Activated naive CD4-positive, alpha-beta T cell treated with anti-CD3 and anti-CD28 coated beads, Interleukin-2, amount 50 U/mL, for 24 hours (primary cell): ENCODE data around the gene CENPX.
A peak's percentile ranks its signal among the peaks of the same experiment; 100 is the strongest.

Source experiments
- H3K27ac Mint-ChIP-seq: one replicate; pipeline ENCODE4 v1.8.0; 2021; ENCODE audit warnings: mild to moderate bottlenecking, mixed read lengths
- H3K27me3 Mint-ChIP-seq: one replicate; pipeline ENCODE4 v1.8.0; 2021; ENCODE audit warnings: mixed read lengths
- H3K36me3 Mint-ChIP-seq: one replicate; pipeline ENCODE4 v1.8.0; 2021; ENCODE audit warnings: mixed read lengths
- H3K4me1 Mint-ChIP-seq: one replicate; pipeline ENCODE4 v1.8.0; 2021; ENCODE audit warnings: mixed read lengths
- H3K4me3 Mint-ChIP-seq: one replicate; pipeline ENCODE4 v1.8.0; 2021; ENCODE audit warnings: mild to moderate bottlenecking, mixed read lengths
- H3K9me3 Mint-ChIP-seq: one replicate; pipeline ENCODE4 v1.8.0; 2021; ENCODE audit warnings: mixed read lengths

The CENPX gene

GRCh38 chr17:82021900-82022309 is 773 bp downstream of the CENPX start:
- no peaks in the 10 kb centered on the region for H3K27me3 Mint-ChIP-seq
- H3K4me3 Mint-ChIP-seq, result peak overlapping the region; percentile 88
- H3K4me1 Mint-ChIP-seq, result peaks cover 13% of the 10 kb centered on the region
- no peak overlapping the region for H3K27ac Mint-ChIP-seq
- H3K36me3 Mint-ChIP-seq, result no peaks in the 10 kb centered on the region
- no peaks in the 10 kb centered on the region for H3K9me3 Mint-ChIP-seq

- Mint-ChIP-seq H3K9me3 (no peaks in the 10 kb centered on the region), H3K36me3 (no peaks in the 10 kb centered on the region), H3K4me1 (peaks cover 13% of the 10 kb centered on the region), H3K4me3 (peak overlapping the region; percentile 88), H3K27me3 (no peaks in the 10 kb centered on the region), H3K27ac (peak overlapping the region; percentile 35)
Observed at GRCh38 chr17:82021107-82021899, 1.4 kb downstream of the CENPX start.

DNA sequence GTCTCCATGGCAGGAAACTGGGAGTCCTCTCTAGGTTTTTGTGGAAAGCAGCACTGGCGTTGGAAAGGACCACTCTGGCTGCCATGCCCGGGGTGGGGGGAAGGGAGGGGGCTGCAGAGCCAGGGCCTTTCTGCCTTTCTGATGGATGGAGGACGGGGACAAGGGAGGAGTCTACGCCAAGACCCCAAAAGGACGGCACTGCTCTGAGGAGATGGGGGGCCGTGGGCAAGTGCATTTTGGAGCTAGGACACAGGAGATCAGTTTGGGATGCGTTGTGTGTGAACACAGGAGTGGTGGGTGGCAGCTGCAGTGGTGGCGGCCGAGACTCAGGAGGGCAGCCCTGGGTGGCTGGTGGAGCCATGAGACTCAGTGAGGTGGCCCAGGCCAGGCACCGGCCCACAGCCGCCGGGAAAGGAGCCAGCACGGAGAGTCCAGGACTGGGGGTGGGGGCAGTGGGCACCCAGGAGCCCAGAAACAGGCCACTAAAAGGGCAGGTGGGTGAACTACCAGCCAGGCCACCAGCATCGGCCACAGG is 2.0 kb downstream of the CENPX start:
- Mint-ChIP-seq H3K4me1 (peaks cover 13% of the 10 kb centered on the region), H3K27ac (no peak overlapping the region), H3K27me3 (no peaks in the 10 kb centered on the region), H3K9me3 (no peaks in the 10 kb centered on the region), H3K36me3 (no peaks in the 10 kb centered on the region), H3K4me3 (peak overlapping the region; percentile 39)

DNA sequence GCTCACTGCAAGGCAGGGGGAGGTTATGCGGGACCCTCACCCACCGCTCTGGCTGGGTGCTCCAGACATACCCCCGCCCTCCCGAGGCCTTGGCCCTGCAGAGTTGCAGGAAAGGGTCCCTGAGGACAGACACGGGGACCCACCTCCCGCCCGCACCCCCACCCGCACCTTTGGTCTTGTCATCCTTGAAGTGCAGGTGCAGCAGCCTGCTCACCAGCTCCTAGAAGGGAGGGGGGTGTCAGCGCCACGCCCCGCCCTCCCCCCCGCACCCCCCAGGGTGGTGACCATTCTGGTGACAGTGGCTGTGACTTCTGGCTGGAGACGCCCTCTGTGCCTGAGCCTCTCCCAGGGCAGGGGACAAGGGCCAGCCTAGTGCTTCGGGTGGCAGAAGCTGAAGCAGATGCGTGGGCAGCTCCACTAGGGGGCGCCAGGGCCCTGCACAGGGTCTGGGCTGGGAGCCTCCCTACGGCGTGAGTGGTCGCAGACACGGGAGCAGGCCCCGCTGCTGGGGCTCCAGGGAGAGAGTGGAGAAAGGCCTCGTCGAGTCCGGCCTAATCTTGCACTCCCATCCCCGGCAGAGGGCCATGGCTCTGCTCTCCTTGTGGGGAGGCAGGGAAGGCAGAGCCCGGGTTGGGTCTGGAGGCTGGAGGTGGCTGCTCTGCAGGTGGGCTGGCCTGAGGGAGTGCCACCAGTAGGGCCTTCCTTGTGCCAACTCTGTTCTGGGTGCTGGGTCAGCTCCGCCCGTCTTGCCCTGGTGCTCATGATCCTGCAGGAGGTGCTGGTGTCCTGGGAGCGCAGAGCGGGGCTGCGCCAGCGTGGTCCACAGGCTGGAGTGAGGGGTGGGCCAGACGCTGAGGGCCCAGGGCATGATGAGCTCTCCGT is 2.7 kb downstream of the CENPX start:
- Mint-ChIP-seq H3K27ac (no peak overlapping the region), H3K9me3 (no peaks in the 10 kb centered on the region), H3K4me3 (no peak overlapping the region), H3K27me3 (no peaks in the 10 kb centered on the region), H3K4me1 (peaks cover 13% of the 10 kb centered on the region), H3K36me3 (no peaks in the 10 kb centered on the region)

DNA sequence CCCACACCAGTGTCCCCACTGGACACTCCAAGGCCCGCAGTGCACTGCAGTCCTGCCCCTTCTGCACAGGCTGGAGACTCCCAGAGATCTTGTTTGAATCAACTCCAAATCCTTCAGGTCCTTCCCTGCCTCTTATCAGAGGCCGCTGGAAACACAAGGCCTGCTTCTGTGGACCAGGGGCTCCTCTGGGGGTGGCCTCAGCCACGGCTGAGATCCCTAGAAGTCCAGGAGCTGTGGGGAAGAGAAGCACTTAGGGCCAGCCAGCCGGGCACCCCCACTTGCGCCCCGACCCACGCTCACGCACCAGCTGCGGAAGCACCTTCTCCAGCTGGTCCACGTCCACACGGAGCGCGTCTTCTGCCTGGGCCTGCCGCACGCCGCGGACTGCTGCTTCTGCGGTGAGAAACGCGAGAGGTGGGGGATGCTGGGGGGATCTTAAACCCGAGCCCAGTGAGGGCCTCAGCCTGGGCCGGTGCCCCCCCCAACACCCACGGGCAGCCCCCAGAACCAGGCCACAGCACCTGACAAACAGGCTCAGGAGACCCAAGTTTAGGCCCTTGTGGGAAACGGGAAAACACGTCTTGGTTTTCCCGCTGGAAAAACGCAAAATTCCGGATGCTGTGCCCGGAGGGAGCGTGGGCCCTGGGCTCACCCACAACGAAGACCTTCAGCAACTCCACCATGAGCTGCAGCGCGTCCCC is 3.5 kb downstream of the CENPX start:
- H3K9me3 Mint-ChIP-seq, result no peaks in the 10 kb centered on the region
- H3K4me3 Mint-ChIP-seq, result no peak overlapping the region
- peaks cover 13% of the 10 kb centered on the region for H3K4me1 Mint-ChIP-seq
- H3K27me3 Mint-ChIP-seq, result no peaks in the 10 kb centered on the region
- no peaks in the 10 kb centered on the region for H3K36me3 Mint-ChIP-seq
- no peak overlapping the region for H3K27ac Mint-ChIP-seq

- Mint-ChIP-seq H3K4me1 (peaks cover 13% of the 10 kb centered on the region), H3K9me3 (no peaks in the 10 kb centered on the region), H3K27me3 (no peaks in the 10 kb centered on the region), H3K36me3 (no peaks in the 10 kb centered on the region), H3K4me3 (peak overlapping the region; percentile 55), H3K27ac (peak overlapping the region; percentile 17)
Observed at GRCh38 chr17:82018152-82018988, 4.3 kb downstream of the CENPX start.

DNA sequence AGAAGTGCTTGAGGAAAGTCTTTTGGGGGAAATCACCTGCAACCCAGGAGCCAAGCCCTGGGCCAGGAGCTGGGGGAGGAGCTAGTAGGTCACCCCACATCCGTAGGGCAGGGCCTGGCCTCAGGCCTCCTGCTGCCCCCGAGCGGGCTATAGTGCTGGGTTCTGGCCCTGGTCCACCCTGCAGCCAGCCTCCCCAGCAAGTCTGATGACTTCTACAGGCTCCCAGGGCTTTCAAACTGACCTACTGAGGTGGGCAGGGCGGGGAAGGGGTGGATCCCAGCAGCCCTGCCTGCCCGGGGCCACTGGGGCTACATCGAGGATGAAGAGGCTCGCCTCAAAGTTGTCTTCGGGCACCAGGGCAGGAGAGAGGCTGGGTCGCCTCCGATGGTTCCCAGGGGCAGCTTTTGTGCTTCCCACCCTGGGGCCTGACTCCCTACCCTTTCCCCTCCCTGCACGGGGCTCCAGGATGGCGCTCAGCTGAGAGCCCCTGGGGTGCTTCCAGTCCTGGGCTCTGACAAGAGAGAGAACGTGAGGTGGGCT is 5.0 kb downstream of the CENPX start:
- H3K4me3 Mint-ChIP-seq, result no peak overlapping the region
- no peak overlapping the region for H3K27ac Mint-ChIP-seq
- H3K27me3 Mint-ChIP-seq, result no peaks in the 10 kb centered on the region
- H3K4me1 Mint-ChIP-seq, result peaks cover 13% of the 10 kb centered on the region
- no peaks in the 10 kb centered on the region for H3K36me3 Mint-ChIP-seq
- no peaks in the 10 kb centered on the region for H3K9me3 Mint-ChIP-seq

- Mint-ChIP-seq H3K36me3 (no peaks in the 10 kb centered on the region), H3K27me3 (no peaks in the 10 kb centered on the region), H3K4me1 (peaks cover 13% of the 10 kb centered on the region), H3K4me3 (no peak overlapping the region), H3K27ac (no peak overlapping the region), H3K9me3 (no peaks in the 10 kb centered on the region)
Observed at GRCh38 chr17:82016875-82017459, 5.7 kb downstream of the CENPX start.

DNA sequence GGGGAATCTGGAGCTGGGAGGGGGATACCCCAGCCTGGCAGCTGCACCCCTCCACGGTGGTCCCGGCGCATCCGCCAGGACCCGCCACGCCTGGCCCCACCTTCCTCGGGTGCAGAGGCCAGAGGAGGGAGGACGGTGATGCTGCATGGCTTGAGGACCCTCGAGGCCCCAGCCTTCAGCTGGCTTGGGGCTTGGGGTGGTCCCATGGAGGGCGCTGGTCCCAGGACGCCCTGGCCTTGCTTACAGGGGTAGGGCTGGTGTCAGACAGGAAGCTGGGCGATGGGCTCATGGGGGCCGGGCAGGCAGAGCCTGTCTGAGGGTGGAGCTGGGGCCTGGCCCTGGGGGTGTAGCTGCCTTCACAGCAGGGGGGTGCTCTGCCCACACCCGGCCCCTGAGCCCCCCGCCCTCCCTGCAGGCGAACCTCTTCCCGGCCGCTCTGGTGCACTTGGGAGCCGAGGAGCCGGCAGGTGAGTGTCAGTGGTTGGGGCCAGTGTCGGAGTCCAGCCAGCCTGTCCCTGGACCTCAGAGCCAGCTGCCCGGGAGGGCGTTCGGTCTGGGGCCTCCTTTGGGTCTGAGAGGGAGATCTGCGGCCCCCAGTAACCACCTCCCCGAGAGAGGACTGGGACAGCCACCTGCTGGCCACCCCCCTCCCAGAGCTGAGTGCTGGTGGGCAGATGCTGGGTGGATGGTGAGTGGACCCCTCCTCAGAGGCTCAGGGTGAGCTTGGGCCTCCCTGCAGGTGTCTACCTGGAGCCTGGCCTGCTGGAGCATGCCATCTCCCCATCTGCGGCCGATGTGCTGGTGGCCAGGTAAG is 6.4 kb downstream of the CENPX start:
- Mint-ChIP-seq H3K4me3 (no peak overlapping the region), H3K4me1 (peaks cover 6% of the 10 kb centered on the region)

DNA sequence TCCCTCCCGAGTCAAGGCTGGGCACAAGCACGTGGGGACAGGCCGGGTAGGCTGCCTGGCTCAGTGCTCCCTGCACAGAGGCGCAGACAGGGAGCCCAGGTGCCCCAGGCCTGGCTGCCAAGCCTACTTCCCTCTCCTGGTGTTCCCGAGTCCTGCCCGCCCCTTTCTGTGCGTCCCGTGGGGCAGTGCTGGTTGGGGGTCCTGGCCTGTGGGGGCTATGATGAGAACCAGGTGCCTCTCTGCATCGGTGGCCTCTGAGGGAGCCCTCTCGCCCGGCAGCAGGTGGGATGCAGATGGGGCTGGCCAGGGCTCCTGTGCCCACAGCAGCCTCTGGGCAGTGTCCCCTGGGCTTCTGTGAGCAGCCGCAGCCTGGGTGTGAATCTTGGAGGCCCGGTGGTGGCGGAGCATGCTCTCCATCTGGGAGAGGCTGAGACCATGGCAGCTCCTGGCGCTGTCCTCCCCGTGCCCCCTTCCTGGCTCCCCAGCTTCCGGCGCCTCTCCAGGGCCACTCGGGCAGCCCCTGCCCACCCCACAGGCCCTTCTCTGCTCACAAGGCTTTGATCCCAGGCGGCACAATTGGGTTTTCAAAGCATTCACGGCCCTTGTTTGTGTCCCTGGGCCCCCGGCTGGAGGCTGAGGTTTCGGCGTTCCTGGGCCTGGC is 7.2 kb downstream of the CENPX start:
- Mint-ChIP-seq H3K27me3 (no peaks in the 10 kb centered on the region), H3K4me3 (no peak overlapping the region), H3K27ac (no peak overlapping the region), H3K4me1 (peaks cover 3% of the 10 kb centered on the region), H3K36me3 (no peaks in the 10 kb centered on the region), H3K9me3 (no peaks in the 10 kb centered on the region)

More for the DNA sequence above, 6.4 kb downstream of the CENPX start:
- no peaks in the 10 kb centered on the region for H3K36me3 Mint-ChIP-seq
- H3K9me3 Mint-ChIP-seq, result no peaks in the 10 kb centered on the region
- no peak overlapping the region for H3K27ac Mint-ChIP-seq
- H3K27me3 Mint-ChIP-seq, result no peaks in the 10 kb centered on the region

DNA sequence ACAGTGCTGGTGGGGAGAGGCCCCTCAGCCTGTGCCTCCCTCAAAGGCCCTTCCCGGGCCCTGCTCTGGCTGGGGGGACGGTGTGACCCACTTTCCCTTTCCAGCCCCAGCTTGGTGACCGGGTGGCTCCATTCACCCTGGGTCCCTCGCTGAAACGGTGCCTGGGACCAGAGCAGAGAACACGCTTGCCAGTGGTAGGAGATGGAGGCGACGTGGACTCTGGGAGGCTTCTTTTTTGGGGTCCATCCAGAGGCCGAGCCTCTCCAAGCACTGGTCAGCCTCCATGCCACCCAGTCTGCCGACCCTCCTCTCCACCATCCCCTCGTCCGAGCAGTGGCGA is 7.7 kb downstream of the CENPX start:
- H3K4me3 Mint-ChIP-seq, result no peak overlapping the region
- no peak overlapping the region for H3K27ac Mint-ChIP-seq

DNA sequence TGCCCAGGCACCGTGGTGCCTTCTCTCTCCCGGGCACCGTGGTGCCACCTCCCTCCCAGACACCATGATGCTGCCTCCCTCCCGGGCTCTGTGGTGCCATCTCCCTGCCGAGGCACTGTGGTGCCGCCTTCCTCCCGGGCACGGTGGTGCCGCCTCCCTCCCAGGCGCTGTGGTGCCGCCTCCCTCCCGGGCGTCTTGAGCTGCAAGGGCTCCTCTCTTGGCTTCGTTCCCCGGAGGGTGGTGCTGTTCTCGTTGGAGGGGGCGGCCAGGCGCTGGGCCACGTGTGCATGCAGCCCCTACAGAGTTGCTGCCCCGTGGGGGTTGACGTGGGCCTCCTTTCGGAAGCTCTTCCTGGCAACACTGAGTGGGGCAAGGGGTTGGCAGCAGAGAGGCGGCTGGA is 8.2 kb downstream of the CENPX start:
- no peaks in the 10 kb centered on the region for H3K4me1 Mint-ChIP-seq
- H3K27ac Mint-ChIP-seq, result no peak overlapping the region
- no peak overlapping the region for H3K4me3 Mint-ChIP-seq
- H3K9me3 Mint-ChIP-seq, result no peaks in the 10 kb centered on the region
- no peaks in the 10 kb centered on the region for H3K36me3 Mint-ChIP-seq
- H3K27me3 Mint-ChIP-seq, result no peaks in the 10 kb centered on the region

More for the DNA sequence above, 7.7 kb downstream of the CENPX start:
- Mint-ChIP-seq H3K9me3 (no peaks in the 10 kb centered on the region), H3K27me3 (no peaks in the 10 kb centered on the region), H3K4me1 (no peaks in the 10 kb centered on the region), H3K36me3 (no peaks in the 10 kb centered on the region)

GRCh38 chr17:82013772-82014321 is 8.8 kb downstream of the CENPX start:
- Mint-ChIP-seq H3K36me3 (no peaks in the 10 kb centered on the region), H3K4me3 (no peak overlapping the region), H3K9me3 (no peaks in the 10 kb centered on the region), H3K4me1 (no peaks in the 10 kb centered on the region), H3K27me3 (no peaks in the 10 kb centered on the region), H3K27ac (no peak overlapping the region)
